Fibroblast of lung (primary cell): ENCODE measurements around the gene UFSP1. TPM values are rescaled to one million over a fixed set of nuclear protein-coding genes. Genes with fewer than 3 reads are reported as not detected.

Source experiments
- DNase-seq, 2 donors: peaks; one replicate each; pipeline versions ENCODE4 v3.0.0 to v3.0.0-alpha.2; 2010; ENCODE audit warnings: low read depth in 2 of 2
- H2AFZ ChIP-seq: 2 replicates; pipeline ENCODE4 v1.5.1; 2012; ENCODE audit warnings: low read length, control low read depth, inconsistent platforms
- H3K27ac ChIP-seq: 2 replicates; pipeline ENCODE4 v1.5.1; 2011; ENCODE audit warnings: low read length, control low read depth; ENCODE audit not compliant: insufficient read depth
- H3K27me3 ChIP-seq: 2 replicates; pipeline ENCODE4 v1.5.1; 2011; ENCODE audit warnings: mild to moderate bottlenecking, low read length; ENCODE audit not compliant: control insufficient read depth, insufficient read depth
- H3K36me3 ChIP-seq: 2 replicates; pipeline ENCODE4 v1.5.1; 2011; ENCODE audit warnings: low read length; ENCODE audit not compliant: control insufficient read depth, insufficient read depth
- H3K4me1 ChIP-seq: 2 replicates; pipeline ENCODE4 v1.5.1; 2011; ENCODE audit warnings: low read length; ENCODE audit not compliant: control insufficient read depth, insufficient read depth; ENCODE audit errors: extremely low read depth
- H3K4me2 ChIP-seq: 2 replicates; pipeline ENCODE4 v1.5.1; 2011; ENCODE audit warnings: low read length, control low read depth; ENCODE audit not compliant: insufficient read depth; ENCODE audit errors: extremely low read depth
- H3K4me3 ChIP-seq, 4 experiments: fragments of 200-600 bp in 1 of 4; sonication (generic) in 1 of 4; replicated peaks in 1 of 4; 2 replicates each; pipeline ENCODE4 v1.5.1; 2011 to 2016; ENCODE audit warnings: low read length in 4 of 4, low read depth in 3 of 4, mild to moderate bottlenecking in 3 of 4, control low read depth in 2 of 4, inconsistent platforms in 1 of 4, mixed read lengths in 1 of 4; ENCODE audit not compliant: insufficient read depth in 1 of 4; ENCODE audit errors: control extremely low read depth in 1 of 4
- H3K79me2 ChIP-seq: 2 replicates; pipeline ENCODE4 v1.5.1; 2012; ENCODE audit warnings: mild to moderate bottlenecking, low read length, inconsistent platforms; ENCODE audit not compliant: control insufficient read depth, insufficient read depth
- H3K9ac ChIP-seq: 2 replicates; pipeline ENCODE4 v1.5.1; 2011; ENCODE audit warnings: mild to moderate bottlenecking, low read length, control low read depth; ENCODE audit not compliant: insufficient read depth
- H3K9me3 ChIP-seq: 2 replicates; pipeline ENCODE4 v1.5.1; 2012; ENCODE audit warnings: low read depth, low read length; ENCODE audit not compliant: control insufficient read depth, insufficient read depth
- H4K20me1 ChIP-seq: 2 replicates; pipeline ENCODE4 v1.5.1; 2011; ENCODE audit warnings: low read length; ENCODE audit not compliant: control insufficient read depth, insufficient read depth; ENCODE audit errors: extremely low read depth
- EZH2 ChIP-seq: IDR thresholded peaks from 2 replicates; pipeline ENCODE4 v1.5.1; 2012; ENCODE audit warnings: low read length, control low read depth, mild to moderate bottlenecking; ENCODE audit errors: missing control alignments
- polyA plus RNA-seq, 2 donors: library from polyadenylated mRNA; depleted of rRNA in 1 of 2; stranded (reverse) in 1 of 2; unstranded in 1 of 2; fragments of >200 nt; gene quantifications; 2 replicates each; pipeline ENCODE4 v1.2.1, GENCODE V29; 2011 to 2012; ENCODE audit warnings: missing spikeins in 1 of 2
- total RNA-seq: library from RNA; depleted of rRNA; stranded (reverse); fragments of >200 nt; gene quantifications from 2 replicates; pipeline ENCODE4 v1.2.1, GENCODE V29; 2014
- TF ChIP-seq, protein P1 (sequence below), 2 donors: IDR thresholded peaks in 1 of 2; conservative IDR thresholded peaks in 1 of 2; 1 replicate in 1 of 2; 2 replicates in 1 of 2; pipeline ENCODE4 v1.5.1; 2011 to 2012; ENCODE audit warnings: low read length in 2 of 2, control low read depth in 1 of 2, inconsistent platforms in 1 of 2, low read depth in 1 of 2, mild to moderate bottlenecking in 1 of 2

UFSP1 gene
- total and polyA plus RNA-seq, 2 donors (not counting 1 experiment from before 2014, with no cell fraction given): 1.1 to 4.0 TPM

- TF ChIP-seq, protein P1, sequence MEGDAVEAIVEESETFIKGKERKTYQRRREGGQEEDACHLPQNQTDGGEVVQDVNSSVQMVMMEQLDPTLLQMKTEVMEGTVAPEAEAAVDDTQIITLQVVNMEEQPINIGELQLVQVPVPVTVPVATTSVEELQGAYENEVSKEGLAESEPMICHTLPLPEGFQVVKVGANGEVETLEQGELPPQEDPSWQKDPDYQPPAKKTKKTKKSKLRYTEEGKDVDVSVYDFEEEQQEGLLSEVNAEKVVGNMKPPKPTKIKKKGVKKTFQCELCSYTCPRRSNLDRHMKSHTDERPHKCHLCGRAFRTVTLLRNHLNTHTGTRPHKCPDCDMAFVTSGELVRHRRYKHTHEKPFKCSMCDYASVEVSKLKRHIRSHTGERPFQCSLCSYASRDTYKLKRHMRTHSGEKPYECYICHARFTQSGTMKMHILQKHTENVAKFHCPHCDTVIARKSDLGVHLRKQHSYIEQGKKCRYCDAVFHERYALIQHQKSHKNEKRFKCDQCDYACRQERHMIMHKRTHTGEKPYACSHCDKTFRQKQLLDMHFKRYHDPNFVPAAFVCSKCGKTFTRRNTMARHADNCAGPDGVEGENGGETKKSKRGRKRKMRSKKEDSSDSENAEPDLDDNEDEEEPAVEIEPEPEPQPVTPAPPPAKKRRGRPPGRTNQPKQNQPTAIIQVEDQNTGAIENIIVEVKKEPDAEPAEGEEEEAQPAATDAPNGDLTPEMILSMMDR (conservative IDR thresholded peaks at IDR 0.05 in 1 of 2, IDR thresholded peaks at IDR 0.05 in 1 of 2; ENCODE audit: low read depth in 1 of 2, low read length in 2 of 2): no peak
- no peak for TF ChIP-seq EZH2
- Histone ChIP-seq H3K79me2 (peaks cover 14% of the 10 kb centered on the region), H3K4me2 (peak overlapping the region; percentile 81), H3K27me3 (no peaks in the 10 kb centered on the region), H3K27ac (peak overlapping the region; percentile 80), H4K20me1 (no peaks in the 10 kb centered on the region), H3K9ac (peak overlapping the region; percentile 79), H3K4me3 (peak overlapping the region; percentile 61 to 77 (median 66)), H3K9me3 (no peaks in the 10 kb centered on the region), H3K36me3 (peaks cover 46% of the 10 kb centered on the region), H2AFZ (no peak overlapping the region), H3K4me1 (peaks cover 11% of the 10 kb centered on the region)
- no peak for DNase-seq
Measured at GRCh38 chr7:100888291-100888987, 1.1 kb downstream of the UFSP1 start.

DNA sequence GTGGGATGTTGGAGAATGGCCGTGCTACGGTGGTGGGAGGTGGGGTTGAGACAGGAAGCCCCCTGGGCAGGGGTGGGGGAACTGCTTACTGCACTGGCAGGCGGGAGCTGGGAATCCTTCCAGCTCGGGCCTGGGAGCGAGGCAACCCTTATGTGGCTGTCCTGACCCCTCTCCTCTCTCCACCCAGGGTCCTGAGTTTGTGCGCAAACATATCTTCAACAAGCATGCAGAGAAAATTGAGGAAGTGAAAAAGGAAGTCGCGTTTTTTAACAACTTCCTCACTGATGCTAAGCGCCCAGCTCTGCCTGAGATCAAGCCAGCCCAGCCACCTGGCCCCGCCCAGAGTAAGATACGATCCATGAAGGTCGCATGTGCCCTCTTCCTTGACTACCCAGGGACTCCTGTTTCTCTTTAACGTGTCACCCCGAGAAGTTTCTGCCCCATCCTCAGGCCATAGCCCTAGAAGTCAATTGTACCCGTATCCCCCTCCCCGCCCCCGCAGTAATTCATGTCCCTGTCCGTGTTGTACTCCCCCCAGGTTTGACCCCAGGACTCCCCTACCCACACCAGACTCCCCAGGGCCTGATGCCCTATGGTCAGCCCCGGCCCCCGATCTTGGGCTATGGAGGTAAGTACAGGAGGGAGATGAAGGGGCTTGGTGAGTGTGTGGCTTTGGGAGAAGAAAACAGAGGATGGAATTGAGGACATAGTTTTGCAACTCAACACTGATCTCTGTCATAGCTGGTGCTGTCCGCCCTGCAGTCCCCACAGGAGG lies 1.8 kb downstream of the UFSP1 start:
- TF ChIP-seq, protein P1 (conservative IDR thresholded peaks at IDR 0.05 in 1 of 2, IDR thresholded peaks at IDR 0.05 in 1 of 2; ENCODE audit: low read depth in 1 of 2, low read length in 2 of 2): no peak
- TF ChIP-seq EZH2: no peak
- Histone ChIP-seq H3K4me2 (peak overlapping the region; percentile 81), H3K9ac (no peak overlapping the region), H3K4me1 (peaks cover 11% of the 10 kb centered on the region), H2AFZ (no peak overlapping the region), H3K79me2 (peaks cover 14% of the 10 kb centered on the region), H3K9me3 (no peaks in the 10 kb centered on the region), H3K36me3 (peaks cover 50% of the 10 kb centered on the region), H3K4me3 (peak overlapping the region in 1 of 4 experiments; percentile 61), H3K27me3 (no peaks in the 10 kb centered on the region), H3K27ac (no peak overlapping the region), H4K20me1 (no peaks in the 10 kb centered on the region)
- no peak for DNase-seq

DNA sequence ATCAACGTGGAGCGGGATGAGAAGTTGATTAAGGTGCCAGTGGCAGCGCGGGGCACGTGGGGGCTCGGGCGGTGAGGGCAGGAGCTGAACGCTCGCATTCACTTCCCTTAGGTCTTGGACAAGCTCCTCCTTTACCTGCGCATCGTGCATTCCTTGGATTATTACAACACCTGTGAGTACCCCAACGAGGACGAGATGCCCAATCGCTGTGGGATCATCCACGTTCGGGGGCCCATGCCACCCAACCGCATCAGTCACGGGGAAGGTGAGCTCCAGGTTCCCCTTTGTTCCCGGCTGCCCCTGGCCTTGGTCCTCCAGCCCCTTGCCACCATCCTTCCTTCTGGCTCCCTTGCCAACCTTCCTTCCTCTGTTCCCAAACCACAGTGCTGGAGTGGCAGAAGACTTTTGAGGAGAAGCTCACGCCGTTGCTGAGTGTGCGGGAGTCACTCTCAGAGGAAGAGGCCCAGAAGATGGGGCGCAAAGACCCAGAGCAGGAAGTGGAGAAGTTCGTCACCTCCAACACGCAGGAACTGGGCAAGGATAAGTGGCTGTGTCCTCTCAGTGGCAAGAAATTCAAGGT lies 2.5 kb downstream of the UFSP1 start:
- H3K79me2 ChIP-seq: peaks cover 16% of the 10 kb centered on the region
- peaks cover 11% of the 10 kb centered on the region for H3K4me1 ChIP-seq
- no peak overlapping the region for H2AFZ ChIP-seq
- H3K9me3 ChIP-seq: no peaks in the 10 kb centered on the region
- H3K27me3 ChIP-seq: no peaks in the 10 kb centered on the region
- TF ChIP-seq EZH2: no peak
- TF ChIP-seq, protein P1 (conservative IDR thresholded peaks at IDR 0.05 in 1 of 2, IDR thresholded peaks at IDR 0.05 in 1 of 2; ENCODE audit: low read depth in 1 of 2, low read length in 2 of 2): no peak
- no peak overlapping the region for H3K4me2 ChIP-seq
- no peak overlapping the region for H3K4me3 ChIP-seq
- no peak for DNase-seq
- no peak overlapping the region for H3K9ac ChIP-seq
- peaks cover 53% of the 10 kb centered on the region for H3K36me3 ChIP-seq
- H3K27ac ChIP-seq: no peak overlapping the region
- H4K20me1 ChIP-seq: no peaks in the 10 kb centered on the region
